HG03103 (cell line): Measurements from ENCODE around the gene GLYAT.
"Not testable (repeated sequence)": the region's sequence is repeated elsewhere in the genome, so short reads cannot be mapped to it uniquely, and the experiment has no call there.

Experiments
- ATAC-seq: cut with Tn5 transposase; IDR thresholded peaks from one replicate; pipeline ENCODE4 v1.9.1; 2021; ENCODE audit warnings: low read depth; ENCODE audit not compliant: unreplicated experiment

The GLYAT gene

GRCh38 chr11:58685973-58686722 is 45.6 kb downstream of the GLYAT start:
- ATAC-seq: no peak

GRCh38 chr11:58682660-58683059 is 49.1 kb downstream of the GLYAT start:
- not testable (repeated sequence) for ATAC-seq

- ATAC-seq: not testable (repeated sequence)
These were observed 54.2 kb downstream of the GLYAT start for GRCh38 chr11:58677536-58677935.

GRCh38 chr11:58676563-58677135 is 55.1 kb downstream of the GLYAT start:
- no peak for ATAC-seq

- peak; percentile 88 for ATAC-seq
These were observed 56.2 kb downstream of the GLYAT start for GRCh38 chr11:58675334-58676155.

- ATAC-seq: no peak
These were observed 57.1 kb downstream of the GLYAT start for GRCh38 chr11:58674609-58675008.

- no peak for ATAC-seq
These were observed 59.6 kb downstream of the GLYAT start for GRCh38 chr11:58671983-58672633.

GRCh38 chr11:58659910-58660570 is 71.7 kb downstream of the GLYAT start:
- no peak for ATAC-seq

GRCh38 chr11:58659404-58659803 is 72.3 kb downstream of the GLYAT start:
- ATAC-seq: no peak
